GM12872 (cell line): ENCODE measurements around the gene TIGIT.

Source experiments
- CTCF ChIP-seq: IDR thresholded peaks from 3 replicates; pipeline ENCODE4 v1.5.1; 2011; ENCODE audit warnings: low read depth, mild to moderate bottlenecking, low read length, moderate library complexity; ENCODE audit not compliant: insufficient read depth

Gene TIGIT

GRCh38 chr3:114351822-114352145 is 58.0 kb downstream of the TIGIT start:
- no peak for TF ChIP-seq CTCF

- no peak for TF ChIP-seq CTCF
These were observed 61.8 kb downstream of the TIGIT start for GRCh38 chr3:114355653-114356052.

GRCh38 chr3:114356066-114356465 is 62.2 kb downstream of the TIGIT start:
- TF ChIP-seq CTCF, result no peak

- TF ChIP-seq CTCF, result no peak
These were observed 62.7 kb downstream of the TIGIT start for GRCh38 chr3:114356525-114356924.
